ENCODE results near the gene BTBD16.

The BTBD16 gene

GRCh38 chr10:122249303-122249850, 21.7 kb upstream of the BTBD16 start:
- Histone ChIP-seq H3K9ac (ENCODE audit: low read depth, low read length) (no peak overlapping the region), H3K4me3 (ENCODE audit: low read length) (no peak overlapping the region), H3K4me2 (ENCODE audit: low read length) (no peak overlapping the region), H3K36me3 (ENCODE audit: insufficient read depth, low read length) (peaks cover 5% of the 10 kb centered on the region), H3K27me3 (ENCODE audit: control insufficient read depth, insufficient read depth, low read length) (no peaks in the 10 kb centered on the region), H3K9me3 (replicated peaks; ENCODE audit: low read length) (no peaks in the 10 kb centered on the region), H3K4me1 (ENCODE audit: control insufficient read depth, insufficient read depth, low read length) (no peaks in the 10 kb centered on the region)

GRCh38 chr10:122249991-122250750, 20.9 kb upstream of the BTBD16 start:
- Histone ChIP-seq H3K27me3 (ENCODE audit: control insufficient read depth, insufficient read depth, low read length) (no peaks in the 10 kb centered on the region), H3K4me3 (ENCODE audit: low read length) (no peak overlapping the region), H3K36me3 (ENCODE audit: insufficient read depth, low read length) (peaks cover 5% of the 10 kb centered on the region), H3K4me1 (ENCODE audit: control insufficient read depth, insufficient read depth, low read length) (no peaks in the 10 kb centered on the region), H3K9me3 (replicated peaks; ENCODE audit: low read length) (no peaks in the 10 kb centered on the region), H3K4me2 (ENCODE audit: low read length) (no peak overlapping the region), H3K9ac (ENCODE audit: low read depth, low read length) (no peak overlapping the region)

- H3K27me3 ChIP-seq (ENCODE audit: control insufficient read depth, insufficient read depth, low read length): no peaks in the 10 kb centered on the region
- no peak overlapping the region for H3K9ac ChIP-seq (ENCODE audit: low read depth, low read length)
These were observed 19.4 kb upstream of the BTBD16 start for GRCh38 chr10:122251459-122252255.

GRCh38 chr10:122252805-122253204, 18.3 kb upstream of the BTBD16 start:
- no peaks in the 10 kb centered on the region for H3K36me3 ChIP-seq (ENCODE audit: insufficient read depth, low read length)

More at GRCh38 chr10:122251459-122252255, 19.4 kb upstream of the BTBD16 start:
- Histone ChIP-seq H3K4me1 (ENCODE audit: control insufficient read depth, insufficient read depth, low read length) (no peaks in the 10 kb centered on the region), H3K4me3 (ENCODE audit: low read length) (no peak overlapping the region), H3K36me3 (ENCODE audit: insufficient read depth, low read length) (no peaks in the 10 kb centered on the region), H3K4me2 (ENCODE audit: low read length) (no peak overlapping the region), H3K9me3 (replicated peaks; ENCODE audit: low read length) (no peaks in the 10 kb centered on the region)

GRCh38 chr10:122253605-122254004, 17.5 kb upstream of the BTBD16 start:
- no peaks in the 10 kb centered on the region for H3K36me3 ChIP-seq (ENCODE audit: insufficient read depth, low read length)
- no peaks in the 10 kb centered on the region for H3K27me3 ChIP-seq (ENCODE audit: control insufficient read depth, insufficient read depth, low read length)
- H3K4me1 ChIP-seq (ENCODE audit: control insufficient read depth, insufficient read depth, low read length): no peaks in the 10 kb centered on the region
- no peak overlapping the region for H3K9ac ChIP-seq (ENCODE audit: low read depth, low read length)
- no peak overlapping the region for H3K4me3 ChIP-seq (ENCODE audit: low read length)
- no peak overlapping the region for H3K4me2 ChIP-seq (ENCODE audit: low read length)
- H3K9me3 ChIP-seq (replicated peaks; ENCODE audit: low read length): no peaks in the 10 kb centered on the region

More at GRCh38 chr10:122252805-122253204, 18.3 kb upstream of the BTBD16 start:
- Histone ChIP-seq H3K4me3 (ENCODE audit: low read length) (no peak overlapping the region), H3K9me3 (replicated peaks; ENCODE audit: low read length) (no peaks in the 10 kb centered on the region), H3K4me2 (ENCODE audit: low read length) (no peak overlapping the region), H3K27me3 (ENCODE audit: control insufficient read depth, insufficient read depth, low read length) (no peaks in the 10 kb centered on the region), H3K9ac (ENCODE audit: low read depth, low read length) (no peak overlapping the region), H3K4me1 (ENCODE audit: control insufficient read depth, insufficient read depth, low read length) (no peaks in the 10 kb centered on the region)

GRCh38 chr10:122254831-122255230, 16.3 kb upstream of the BTBD16 start:
- no peak overlapping the region for H3K4me3 ChIP-seq (ENCODE audit: low read length)
- H3K9ac ChIP-seq (ENCODE audit: low read depth, low read length): no peak overlapping the region
- no peak overlapping the region for H3K4me2 ChIP-seq (ENCODE audit: low read length)
- H3K36me3 ChIP-seq (ENCODE audit: insufficient read depth, low read length): no peaks in the 10 kb centered on the region
- H3K9me3 ChIP-seq (replicated peaks; ENCODE audit: low read length): no peaks in the 10 kb centered on the region
- H3K4me1 ChIP-seq (ENCODE audit: control insufficient read depth, insufficient read depth, low read length): no peaks in the 10 kb centered on the region
- no peaks in the 10 kb centered on the region for H3K27me3 ChIP-seq (ENCODE audit: control insufficient read depth, insufficient read depth, low read length)

GRCh38 chr10:122255509-122256301, 15.4 kb upstream of the BTBD16 start:
- no peaks in the 10 kb centered on the region for H3K9me3 ChIP-seq (replicated peaks; ENCODE audit: low read length)
- no peaks in the 10 kb centered on the region for H3K36me3 ChIP-seq (ENCODE audit: insufficient read depth, low read length)
- H3K9ac ChIP-seq (ENCODE audit: low read depth, low read length): no peak overlapping the region
- no peaks in the 10 kb centered on the region for H3K4me1 ChIP-seq (ENCODE audit: control insufficient read depth, insufficient read depth, low read length)
- no peaks in the 10 kb centered on the region for H3K27me3 ChIP-seq (ENCODE audit: control insufficient read depth, insufficient read depth, low read length)
- no peak overlapping the region for H3K4me2 ChIP-seq (ENCODE audit: low read length)
- no peak overlapping the region for H3K4me3 ChIP-seq (ENCODE audit: low read length)

- H3K36me3 ChIP-seq (ENCODE audit: insufficient read depth, low read length): no peaks in the 10 kb centered on the region
These were observed 14.1 kb upstream of the BTBD16 start for GRCh38 chr10:122257041-122257440.

GRCh38 chr10:122258136-122259074, 12.7 kb upstream of the BTBD16 start:
- H3K9me3 ChIP-seq (replicated peaks; ENCODE audit: low read length): no peaks in the 10 kb centered on the region
- no peaks in the 10 kb centered on the region for H3K36me3 ChIP-seq (ENCODE audit: insufficient read depth, low read length)
- no peaks in the 10 kb centered on the region for H3K27me3 ChIP-seq (ENCODE audit: control insufficient read depth, insufficient read depth, low read length)
- no peak overlapping the region for H3K4me3 ChIP-seq (ENCODE audit: low read length)
- no peaks in the 10 kb centered on the region for H3K4me1 ChIP-seq (ENCODE audit: control insufficient read depth, insufficient read depth, low read length)
- H3K4me2 ChIP-seq (ENCODE audit: low read length): no peak overlapping the region
- H3K9ac ChIP-seq (ENCODE audit: low read depth, low read length): no peak overlapping the region

More at GRCh38 chr10:122257041-122257440, 14.1 kb upstream of the BTBD16 start:
- no peaks in the 10 kb centered on the region for H3K9me3 ChIP-seq (replicated peaks; ENCODE audit: low read length)
- H3K9ac ChIP-seq (ENCODE audit: low read depth, low read length): no peak overlapping the region
- no peak overlapping the region for H3K4me3 ChIP-seq (ENCODE audit: low read length)
- H3K4me1 ChIP-seq (ENCODE audit: control insufficient read depth, insufficient read depth, low read length): no peaks in the 10 kb centered on the region
- no peak overlapping the region for H3K4me2 ChIP-seq (ENCODE audit: low read length)
- no peaks in the 10 kb centered on the region for H3K27me3 ChIP-seq (ENCODE audit: control insufficient read depth, insufficient read depth, low read length)

GRCh38 chr10:122259075-122259466, 12.0 kb upstream of the BTBD16 start:
- Histone ChIP-seq H3K27me3 (ENCODE audit: control insufficient read depth, insufficient read depth, low read length) (no peaks in the 10 kb centered on the region), H3K9ac (ENCODE audit: low read depth, low read length) (no peak overlapping the region), H3K36me3 (ENCODE audit: insufficient read depth, low read length) (no peaks in the 10 kb centered on the region), H3K9me3 (replicated peaks; ENCODE audit: low read length) (no peaks in the 10 kb centered on the region), H3K4me3 (ENCODE audit: low read length) (no peak overlapping the region), H3K4me1 (ENCODE audit: control insufficient read depth, insufficient read depth, low read length) (peaks cover 5% of the 10 kb centered on the region), H3K4me2 (ENCODE audit: low read length) (no peak overlapping the region)

Measured in skeletal muscle satellite cell (primary cell).